Head of caudate nucleus (tissue), 42 donors: ENCODE results near the gene TMEM43.
A peak's percentile ranks its signal among the peaks of the same experiment; 100 is the strongest.

Experiments
- DNase-seq, 42 donors: peaks; one replicate each; pipeline versions ENCODE4 v3.0.0 to v3.0.0-alpha.2; 2020 to 2021; ENCODE audit warnings: mixed read lengths in 7 of 42
- intact Hi-C: fragments of 100-400 bp; cut with DNase I; formaldehyde crosslinking; loops from one replicate; pipeline ENCODE4 v1.15.0; 2022

The TMEM43 gene

DNA sequence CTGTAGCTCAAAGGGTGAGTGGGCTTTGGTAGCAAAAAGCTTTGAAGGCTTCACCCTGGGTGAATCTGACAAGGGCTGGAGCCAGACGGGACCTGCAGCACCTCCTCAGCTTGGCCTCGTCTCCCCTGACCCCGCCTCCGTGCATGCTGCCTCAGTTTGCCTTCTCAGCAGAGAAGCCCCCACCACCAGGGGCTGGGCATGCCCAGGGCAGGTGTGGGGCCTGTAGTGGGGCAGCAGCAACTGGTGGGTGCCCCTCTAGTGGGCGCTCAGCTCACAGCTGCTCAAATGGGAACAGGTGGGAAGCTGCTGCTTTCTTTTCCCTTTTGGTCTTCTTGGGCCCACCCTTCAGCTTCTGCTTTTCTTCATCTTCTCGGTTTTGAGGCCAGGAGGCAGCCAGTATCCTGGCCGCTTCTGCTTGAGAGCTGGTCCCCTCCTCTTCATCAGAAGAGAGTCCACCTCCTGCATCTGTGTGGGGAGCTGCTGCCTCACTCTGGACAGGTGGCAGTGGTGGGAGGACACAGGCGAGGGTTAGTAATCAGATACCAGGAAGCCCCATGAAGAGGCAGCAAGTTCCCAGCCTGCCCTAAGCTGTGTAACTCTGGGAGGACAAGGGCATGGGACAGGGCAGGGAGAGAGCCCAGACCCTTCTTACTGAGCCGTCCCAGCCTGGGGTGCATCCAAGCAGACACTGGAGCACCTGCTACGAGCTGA lies 21.0 kb downstream of the TMEM43 start:
- intact Hi-C loops, result no loop called here
- no peak for DNase-seq

DNA sequence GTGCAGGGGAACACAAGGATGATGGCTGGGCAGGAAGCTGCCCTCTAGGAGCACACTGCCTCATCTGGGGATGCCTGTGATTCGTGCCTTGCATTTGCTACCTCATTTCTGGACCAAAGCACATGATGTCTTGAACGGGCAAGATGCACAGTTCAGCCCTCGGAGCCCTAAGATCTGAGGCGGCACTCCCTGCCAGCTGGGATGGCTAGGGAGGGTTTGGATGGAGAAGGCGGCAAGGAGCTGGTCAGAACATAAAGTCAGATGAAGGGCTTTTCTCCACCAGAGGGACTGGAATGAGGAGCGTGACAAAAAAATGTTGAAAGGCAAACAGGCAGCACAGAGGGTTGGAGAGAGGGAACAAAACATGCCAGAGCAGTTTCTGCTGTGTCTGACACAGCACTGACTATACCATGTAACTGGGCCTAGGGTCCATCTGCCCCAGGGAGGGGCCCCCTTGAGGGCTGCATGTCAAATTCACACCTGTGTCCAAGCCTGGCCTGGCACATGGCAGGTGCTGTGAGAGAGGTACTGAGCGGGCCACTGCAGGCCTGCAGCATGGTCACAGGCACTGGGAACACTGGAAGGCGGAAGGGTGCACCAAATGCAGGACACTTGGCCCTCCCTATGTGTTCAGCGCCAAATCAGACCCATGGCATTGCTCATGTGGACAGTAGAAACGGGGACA lies 21.7 kb downstream of the TMEM43 start:
- intact Hi-C loops, result no loop called here
- peak in 2 of 42 donors; percentile 9 to 37 for DNase-seq

DNA sequence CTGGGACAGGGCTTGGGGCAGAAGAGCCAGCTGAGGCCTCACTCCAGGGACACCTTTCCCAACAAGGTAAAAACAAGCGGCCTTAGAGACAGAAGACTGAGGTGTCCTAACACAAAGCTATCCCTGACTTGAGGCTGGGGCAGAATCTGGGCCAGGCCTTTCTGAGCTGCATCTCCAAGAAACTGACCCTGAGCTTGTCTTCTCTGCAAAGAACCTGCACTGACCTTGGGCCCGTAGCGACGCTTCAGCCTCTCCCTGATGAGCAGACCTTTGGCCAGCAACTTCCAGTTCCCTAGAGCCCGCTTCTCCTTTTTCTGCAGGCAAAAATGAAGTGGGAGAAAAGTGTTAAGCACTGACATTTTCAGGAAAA lies 22.2 kb downstream of the TMEM43 start:
- intact Hi-C loops, result no loop called here

DNA sequence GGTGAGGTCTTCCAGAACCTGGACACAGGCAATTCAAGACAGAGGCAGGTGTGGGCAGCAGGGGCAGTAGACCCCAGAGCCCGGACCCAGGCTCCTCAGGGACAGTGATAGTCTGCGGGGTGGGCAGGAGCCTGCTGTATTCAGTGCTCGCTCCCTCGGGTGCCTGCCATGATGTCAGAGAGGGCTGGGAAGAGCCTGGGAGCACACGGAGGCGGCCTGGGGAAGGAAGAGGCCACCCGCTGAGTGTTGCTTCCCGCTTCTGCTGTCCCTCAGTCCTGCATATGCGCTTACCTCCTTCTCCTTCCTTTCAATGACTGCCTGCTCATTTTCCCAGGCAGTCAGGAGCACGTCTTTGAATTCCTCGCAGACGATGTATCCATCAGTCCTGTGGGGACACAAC lies 22.8 kb downstream of the TMEM43 start:
- DNase-seq, result peak in 2 of 42 donors; percentile 6 to 41

More for the DNA sequence above, 22.2 kb downstream of the TMEM43 start:
- peak in 1 of 42 donors; percentile 14 for DNase-seq

DNA sequence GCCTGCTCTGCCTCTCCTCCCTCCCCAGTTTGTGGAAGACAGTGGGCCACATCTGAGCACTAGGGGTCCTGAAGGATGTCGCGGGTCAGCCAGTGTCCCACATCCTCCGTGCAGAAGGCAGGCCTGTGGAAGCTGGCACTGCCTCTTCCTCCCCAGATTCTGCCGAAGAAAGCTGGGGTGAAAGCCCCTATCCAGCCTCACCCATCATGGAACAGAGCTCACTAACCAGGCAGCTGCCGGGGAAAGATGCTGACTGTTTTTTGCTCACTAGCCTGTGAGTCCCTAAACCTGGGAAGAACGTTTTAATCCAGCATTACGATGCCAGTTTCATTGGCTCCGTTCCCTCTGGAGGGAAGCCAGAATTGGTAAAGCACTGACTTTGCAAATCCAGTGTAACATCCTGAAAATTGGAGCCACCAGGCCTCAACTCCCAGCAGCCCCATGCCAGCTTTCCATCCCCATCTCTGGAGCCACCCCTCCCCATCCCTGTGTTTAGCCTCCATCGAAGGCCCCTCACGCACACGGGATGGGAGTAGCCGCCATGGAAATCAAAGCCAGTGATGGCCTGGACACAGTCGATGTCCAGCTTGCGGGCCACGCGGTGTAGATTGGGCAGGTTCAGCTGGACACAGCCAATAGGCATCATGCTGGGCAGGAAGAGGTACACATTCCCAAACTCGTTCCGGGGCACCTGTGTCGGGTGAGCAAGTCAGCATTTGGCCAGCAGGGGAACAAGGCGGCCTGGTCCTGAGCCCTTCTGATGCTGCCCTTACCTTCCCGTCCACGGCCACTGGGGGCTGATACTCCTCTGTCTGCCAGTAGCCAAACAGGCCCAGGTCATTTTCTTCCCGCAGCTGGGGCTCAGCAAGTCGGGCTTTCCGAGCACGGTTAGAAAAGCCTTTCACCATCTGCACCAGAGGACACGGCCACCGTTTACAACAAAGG lies 23.5 kb downstream of the TMEM43 start:
- DNase-seq, result peak in 1 of 42 donors; percentile 43

More for the DNA sequence above, 22.8 kb downstream of the TMEM43 start:
- intact Hi-C loops, result no loop called here

DNA sequence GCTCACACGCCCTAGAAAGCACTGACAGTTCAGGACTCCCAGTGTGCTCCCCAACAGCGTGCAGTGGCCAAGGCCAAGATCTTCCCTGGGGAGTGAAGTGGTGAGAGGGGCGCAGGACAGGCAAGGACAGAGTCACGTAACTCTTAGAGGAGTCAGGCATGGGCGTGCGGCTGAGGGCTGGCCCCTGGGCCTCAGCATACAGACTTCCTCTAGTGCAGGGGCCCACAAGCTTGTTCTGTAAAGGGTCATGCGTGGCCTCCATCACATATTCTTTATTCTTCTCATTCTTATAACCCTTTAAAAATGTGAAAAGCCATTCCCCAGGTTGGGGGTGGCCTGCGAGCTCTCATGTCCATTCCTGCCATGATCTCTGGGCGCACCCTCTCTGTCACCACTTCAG lies 25.2 kb downstream of the TMEM43 start:
- intact Hi-C loops, result no loop called here
- DNase-seq, result peak in 2 of 42 donors; percentile 21 to 35

More for the DNA sequence above, 23.5 kb downstream of the TMEM43 start:
- intact Hi-C loops, result no loop called here

DNA sequence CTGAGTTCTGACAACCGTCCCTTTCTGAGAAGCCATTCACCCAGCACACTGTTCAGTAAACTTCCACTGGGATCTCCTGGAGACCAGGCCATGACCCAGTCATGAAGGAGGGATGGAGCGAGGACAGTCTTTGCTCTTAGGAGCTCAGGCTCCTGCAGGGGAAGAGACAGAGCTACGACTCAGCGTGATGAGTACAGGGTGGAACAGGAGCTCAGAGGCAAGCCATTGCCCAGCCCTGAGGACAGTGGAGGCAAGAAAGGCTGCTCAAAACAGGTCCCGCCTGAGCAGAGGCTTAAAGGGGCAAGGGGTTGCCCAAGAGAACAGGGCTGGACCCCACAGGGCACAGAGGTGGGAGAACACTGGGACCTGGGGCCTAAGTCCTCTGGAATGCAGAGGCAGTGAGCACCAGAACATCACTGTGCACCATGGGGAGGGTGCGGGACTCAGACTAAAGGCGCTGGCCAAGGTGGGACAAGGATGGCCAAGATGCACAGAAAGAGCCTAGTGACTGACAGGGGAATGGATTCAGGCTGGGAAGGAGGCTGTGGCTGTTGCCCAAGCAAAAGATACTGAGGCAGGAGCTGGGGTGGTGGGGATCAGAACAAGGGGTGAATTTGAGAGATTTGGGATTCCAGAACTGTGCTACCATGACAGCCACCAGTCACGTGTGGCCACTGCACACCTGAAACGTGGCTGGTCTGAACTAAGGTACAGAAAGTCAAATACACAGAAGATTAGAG lies 25.8 kb downstream of the TMEM43 start:
- intact Hi-C loops, result no loop called here
- peak in 2 of 42 donors; percentile 21 to 38 for DNase-seq

DNA sequence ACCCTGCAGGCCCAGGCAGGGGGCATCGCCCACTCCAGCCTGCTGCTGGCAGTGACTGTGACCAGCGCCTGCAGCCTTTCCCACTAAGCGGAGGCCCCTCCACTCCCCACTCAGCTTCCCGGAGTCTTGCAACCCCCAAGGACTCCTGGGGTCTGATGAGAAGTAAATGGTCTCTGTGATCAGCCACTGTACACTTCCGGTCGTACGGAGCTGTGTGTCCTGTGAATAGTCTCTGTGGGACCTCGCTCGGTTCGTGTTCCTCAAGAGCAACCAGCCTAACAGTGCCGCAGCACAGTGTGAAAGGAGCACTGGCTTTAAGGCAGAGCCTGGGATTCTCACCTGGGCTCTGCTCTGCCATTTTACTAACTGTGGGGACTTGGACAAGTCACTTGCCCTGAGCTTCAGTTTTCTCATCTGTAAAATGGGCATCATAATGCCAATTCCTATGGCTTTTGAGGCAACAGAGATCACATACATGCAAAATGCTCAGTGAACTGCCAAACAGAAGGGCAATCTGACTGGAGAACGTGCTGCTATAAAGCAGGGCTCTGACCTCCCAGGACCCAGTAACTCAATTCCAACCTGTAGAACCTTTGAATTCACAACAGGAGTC lies 26.7 kb downstream of the TMEM43 start:
- intact Hi-C loops, result no loop called here
- DNase-seq, result peak in 1 of 42 donors; percentile 26

DNA sequence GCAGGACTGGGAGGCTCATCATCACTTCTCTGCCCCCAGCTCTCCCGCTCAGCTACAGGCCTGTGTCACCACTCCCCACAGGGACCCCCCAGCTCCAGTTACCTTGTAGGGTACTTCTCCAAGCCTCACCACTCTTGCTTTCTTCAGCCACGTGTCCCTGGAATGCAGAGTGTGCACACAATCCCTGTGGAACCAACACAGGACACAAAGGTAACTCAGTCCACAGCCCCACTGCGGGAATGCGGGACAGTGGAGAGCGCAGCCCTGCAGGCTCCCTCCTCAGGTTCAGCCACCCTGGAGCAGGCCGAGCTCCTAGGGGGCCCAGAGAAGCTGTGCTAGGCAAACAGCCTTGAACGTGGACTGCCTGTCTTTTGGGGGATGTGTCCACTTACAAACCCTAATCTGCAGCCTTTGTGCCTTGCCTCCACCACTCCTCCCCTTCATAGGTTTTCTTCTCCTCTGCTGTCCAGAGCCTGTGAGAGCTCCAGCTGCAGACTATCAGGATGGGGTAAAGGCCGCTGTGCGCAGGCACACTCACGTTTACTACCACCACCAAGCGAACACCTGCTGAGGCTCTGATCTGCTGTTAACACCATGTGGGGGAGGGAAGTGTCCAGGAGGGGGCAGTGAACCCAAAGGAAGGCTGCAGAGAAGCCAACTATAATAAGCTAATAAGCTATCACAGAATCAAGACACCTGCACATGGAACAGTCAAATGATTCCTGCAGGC lies 27.5 kb downstream of the TMEM43 start:
- intact Hi-C loops, result no loop called here
- peak in 1 of 42 donors; percentile 29 for DNase-seq

DNA sequence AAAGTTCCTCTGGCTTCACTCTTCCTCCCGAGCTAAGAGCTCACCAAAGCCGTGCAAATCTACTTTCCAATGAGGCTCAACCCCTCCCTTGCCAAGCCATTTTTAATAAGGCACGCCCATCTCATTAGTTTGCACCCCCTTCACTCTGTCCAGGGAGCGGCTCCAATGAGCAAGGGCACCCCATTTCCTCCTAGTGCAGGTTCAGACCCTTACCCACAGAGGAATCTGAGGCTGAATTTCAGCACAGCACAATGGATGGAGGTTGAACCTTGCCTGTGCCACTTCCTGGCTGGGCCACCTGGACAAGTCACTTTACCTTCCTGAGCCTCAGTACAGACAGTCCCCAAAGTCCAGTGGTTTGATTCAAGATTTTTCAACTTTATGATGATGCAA lies 28.1 kb downstream of the TMEM43 start:
- no peak for DNase-seq
- intact Hi-C loops, result no loop called here

DNA sequence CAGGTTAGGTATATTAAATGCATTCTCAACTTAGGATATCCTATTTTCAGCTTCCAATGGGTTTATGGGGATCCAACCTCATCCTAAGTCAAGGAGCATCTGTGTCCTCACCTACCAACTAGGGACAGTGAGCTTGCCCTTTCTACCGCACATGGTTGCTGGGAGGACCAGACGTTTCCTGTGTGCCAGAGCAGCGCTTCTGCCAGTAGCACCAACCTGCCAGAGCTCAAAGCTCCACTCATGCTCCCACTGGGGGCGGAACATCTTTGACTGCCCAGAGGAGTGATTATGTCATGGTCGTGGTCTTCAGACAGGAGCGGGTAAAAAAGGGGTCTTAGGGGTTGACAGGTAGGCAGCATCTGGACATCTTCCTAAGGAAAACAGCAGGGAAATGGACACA lies 28.8 kb downstream of the TMEM43 start:
- DNase-seq, result peak in 1 of 42 donors; percentile 22
- intact Hi-C loops, result no loop called here

DNA sequence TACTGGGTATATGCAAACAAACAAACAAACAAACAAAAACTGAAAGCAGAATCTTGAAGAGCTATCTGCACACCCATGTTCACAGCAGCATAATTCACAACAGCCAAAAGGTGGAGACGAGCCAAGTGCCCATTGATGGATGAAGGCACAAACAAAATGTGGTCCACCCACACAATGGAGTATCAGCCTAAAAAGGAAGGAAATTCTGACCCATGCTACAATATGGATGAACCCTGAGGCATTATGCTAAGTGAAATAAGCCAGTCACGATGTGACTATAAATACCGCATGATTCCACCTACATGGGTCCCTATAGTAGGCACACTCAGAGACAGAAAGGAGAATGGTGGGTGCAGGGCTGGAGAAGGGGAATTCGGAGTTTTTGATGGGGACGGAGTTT lies 29.4 kb downstream of the TMEM43 start:
- peak in 1 of 42 donors; percentile 16 for DNase-seq
- intact Hi-C loops, result no loop called here

DNA sequence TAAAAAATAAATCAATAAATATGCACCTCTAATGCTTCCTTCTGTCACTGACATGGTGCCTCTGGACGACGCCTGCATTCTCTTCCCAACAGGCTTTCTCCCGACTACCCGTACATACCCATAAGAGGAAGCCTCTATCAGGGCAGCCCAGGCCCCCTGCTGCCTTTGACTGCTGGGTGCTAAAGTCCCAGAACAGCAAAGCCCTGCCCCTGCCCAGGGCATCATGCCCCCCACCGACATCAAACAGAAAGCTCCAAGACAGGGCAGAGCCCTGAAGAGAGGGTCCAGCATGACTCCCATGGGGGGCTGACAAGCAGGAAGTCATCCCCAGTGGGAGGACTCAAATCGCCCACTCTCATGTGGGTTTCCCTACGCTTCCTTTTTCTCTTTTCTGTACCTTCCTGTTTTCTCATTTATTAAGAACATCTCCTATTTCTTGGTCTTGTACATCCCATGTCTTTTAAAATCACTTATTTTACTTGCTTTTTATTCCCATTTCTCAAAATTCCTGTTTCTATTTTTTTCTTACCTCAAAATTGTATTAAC lies 30.1 kb downstream of the TMEM43 start:
- peak in 1 of 42 donors; percentile 41 for DNase-seq
- intact Hi-C loops, result no loop called here

DNA sequence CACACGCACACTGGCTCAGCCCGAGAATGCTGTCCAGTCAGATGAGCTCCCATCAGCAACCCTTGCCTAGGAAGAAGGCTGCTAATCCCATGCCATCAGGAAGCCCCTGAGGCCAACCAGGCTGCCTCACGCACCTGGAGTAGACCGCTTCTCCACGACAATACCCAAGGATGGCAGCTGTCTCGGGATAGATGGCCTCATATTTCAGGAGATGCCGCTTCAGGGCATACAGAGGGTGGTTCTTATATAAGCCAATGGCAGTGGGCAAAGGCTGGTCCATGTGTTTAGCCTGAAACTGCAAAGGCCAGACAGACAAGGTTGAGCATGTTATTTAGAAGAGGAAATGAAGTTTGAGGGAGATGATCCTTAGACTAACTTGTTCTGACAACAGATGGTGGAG lies 31.3 kb downstream of the TMEM43 start:
- intact Hi-C loops, result no loop called here
- DNase-seq, result no peak

DNA sequence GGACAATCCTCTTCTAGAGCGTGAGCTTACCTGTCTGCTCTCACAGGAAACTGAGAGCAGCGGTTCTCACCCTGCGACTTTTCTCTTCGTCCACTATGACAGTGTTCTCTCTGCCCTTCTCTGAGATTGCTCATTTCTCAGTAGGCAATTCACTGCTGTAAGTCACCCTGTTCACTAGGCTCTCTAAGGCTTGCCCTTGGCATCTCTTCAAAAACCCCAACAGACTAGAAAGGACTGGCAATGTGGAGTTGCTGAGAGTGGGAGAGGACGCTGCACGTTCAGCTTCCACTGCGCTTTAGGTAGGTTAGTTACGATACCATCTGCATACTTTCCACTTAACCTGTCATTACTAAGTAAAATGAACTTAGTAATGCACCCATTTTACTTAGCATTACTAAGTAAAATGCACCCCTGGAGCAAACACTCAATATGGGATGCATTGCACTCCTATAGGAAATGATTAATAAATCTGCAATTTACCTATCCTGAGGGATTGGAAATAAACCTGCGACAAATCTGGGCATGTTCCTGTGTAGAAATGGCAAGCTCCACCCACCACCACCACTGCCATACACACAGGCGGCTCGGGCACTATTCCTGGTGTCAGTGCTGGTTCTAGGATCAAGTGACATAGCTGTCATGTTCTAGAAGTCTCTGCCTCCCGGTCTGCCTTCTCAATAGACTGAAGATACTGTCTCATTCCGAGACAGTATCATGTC lies 32.1 kb downstream of the TMEM43 start:
- intact Hi-C loops, result no loop called here
- no peak for DNase-seq

DNA sequence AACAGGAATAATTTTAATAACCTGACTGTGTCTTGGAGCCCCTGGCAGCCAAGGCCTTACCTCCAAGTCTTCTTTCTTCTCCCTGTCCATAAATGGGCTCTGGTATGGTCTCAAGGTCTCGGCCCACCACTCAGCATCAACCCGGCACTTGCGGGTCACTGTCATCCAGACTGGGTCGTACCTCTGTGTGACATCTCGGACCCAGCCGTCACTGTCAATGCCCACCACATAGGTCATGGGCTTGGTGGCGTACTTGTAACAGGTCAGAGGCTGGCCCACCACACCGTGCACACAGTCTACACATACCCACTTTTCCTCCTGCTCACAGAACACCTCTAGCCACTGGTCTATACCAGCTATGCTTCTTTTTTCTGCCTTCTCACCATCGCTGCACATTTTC lies 33.1 kb downstream of the TMEM43 start:
- intact Hi-C loops, result no loop called here
- no peak for DNase-seq

DNA sequence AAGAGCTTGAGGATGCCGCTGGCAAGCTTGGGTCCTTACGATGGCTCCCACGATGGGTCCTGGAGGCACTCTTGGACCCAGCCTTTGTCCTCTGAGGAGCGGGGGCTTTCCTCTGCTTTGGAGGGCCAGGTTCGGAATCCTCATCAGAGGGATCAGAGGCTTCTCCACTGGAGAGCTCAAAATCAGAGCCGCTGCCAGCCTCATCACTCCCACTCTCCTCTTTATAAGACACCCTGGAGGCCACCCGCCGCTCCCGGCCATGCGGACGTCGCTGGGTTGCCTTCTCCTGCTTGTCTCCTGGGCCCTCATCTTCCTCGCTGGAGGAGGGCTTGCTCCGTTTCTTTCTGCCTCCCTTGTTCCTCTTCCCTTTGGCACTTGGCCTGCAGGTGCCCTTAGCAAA lies 33.5 kb downstream of the TMEM43 start:
- no peak for DNase-seq
- intact Hi-C loops, result no loop called here
